ENCODE measurements around the gene GUCY2D.

GUCY2D gene

DNA sequence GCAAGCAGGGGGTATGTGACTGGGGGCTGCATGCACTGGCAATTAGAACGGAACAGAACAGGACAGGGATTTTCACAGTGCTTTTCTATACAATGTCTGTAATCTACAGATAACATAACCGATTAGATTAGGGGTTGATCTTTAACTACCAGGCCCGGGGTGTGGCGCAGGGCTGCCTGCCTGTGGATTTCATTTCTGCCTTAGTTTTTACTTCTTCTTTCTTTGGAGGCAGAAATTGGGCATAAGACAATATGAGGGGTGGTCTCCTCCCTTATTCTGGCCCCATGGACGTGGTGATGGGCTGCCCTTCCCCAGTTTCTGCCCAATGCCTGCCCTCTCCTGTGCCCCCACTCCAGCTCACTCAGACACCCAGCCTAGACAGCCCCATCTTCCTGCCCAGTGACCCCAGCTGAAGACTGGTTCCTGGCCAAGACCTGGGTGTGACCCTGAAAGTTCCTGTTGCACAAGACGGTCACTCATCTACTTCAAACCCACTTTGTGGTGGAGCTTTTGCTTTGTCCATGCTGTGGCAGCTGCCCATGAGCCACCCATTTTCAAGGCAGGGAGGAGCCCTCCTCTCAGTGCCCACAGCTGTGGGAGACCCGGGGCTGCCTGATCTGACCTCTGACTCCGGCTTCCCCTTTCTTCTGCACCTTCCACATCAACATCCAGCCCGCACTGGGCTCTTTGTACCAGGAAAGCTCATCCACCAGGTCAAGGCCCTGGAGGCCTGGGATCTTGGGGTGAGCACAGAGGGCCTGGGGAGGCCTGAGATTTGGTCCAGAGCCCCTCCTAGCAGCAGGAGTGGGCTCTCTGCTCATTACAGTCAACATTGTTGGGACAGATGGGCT lies 66.5 kb downstream of the GUCY2D start:
- no peak for DNase-seq

DNA sequence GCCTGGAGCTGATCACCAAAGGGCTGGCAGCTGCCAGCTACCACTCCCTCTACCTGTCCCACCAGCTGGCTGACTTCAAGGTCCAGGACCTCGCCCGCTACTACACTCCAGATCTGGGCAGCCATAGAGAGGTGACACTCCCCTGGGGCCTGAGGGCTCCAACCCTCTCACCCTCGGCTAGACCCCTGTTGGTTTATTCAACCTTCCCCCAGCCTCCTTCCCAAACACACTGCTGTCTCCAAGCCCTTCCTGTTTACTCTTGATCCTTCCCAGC lies 67.1 kb downstream of the GUCY2D start:
- no peak for DNase-seq

Data from activated naive CD4-positive, alpha-beta T cell (primary cell).